SHP77 treated with DMSO at 0.1 percent for 48 hours (cell line): Measurements from ENCODE around the gene CCL22.
"Not testable (repeated sequence)": the region's sequence is repeated elsewhere in the genome, so short reads cannot be mapped to it uniquely, and the experiment has no call there.

ENCODE experiments used
- DNase-seq: peaks from one replicate; lab custom pipeline; 2025; lab: John Stamatoyannopoulos, UW

The CCL22 gene

DNA sequence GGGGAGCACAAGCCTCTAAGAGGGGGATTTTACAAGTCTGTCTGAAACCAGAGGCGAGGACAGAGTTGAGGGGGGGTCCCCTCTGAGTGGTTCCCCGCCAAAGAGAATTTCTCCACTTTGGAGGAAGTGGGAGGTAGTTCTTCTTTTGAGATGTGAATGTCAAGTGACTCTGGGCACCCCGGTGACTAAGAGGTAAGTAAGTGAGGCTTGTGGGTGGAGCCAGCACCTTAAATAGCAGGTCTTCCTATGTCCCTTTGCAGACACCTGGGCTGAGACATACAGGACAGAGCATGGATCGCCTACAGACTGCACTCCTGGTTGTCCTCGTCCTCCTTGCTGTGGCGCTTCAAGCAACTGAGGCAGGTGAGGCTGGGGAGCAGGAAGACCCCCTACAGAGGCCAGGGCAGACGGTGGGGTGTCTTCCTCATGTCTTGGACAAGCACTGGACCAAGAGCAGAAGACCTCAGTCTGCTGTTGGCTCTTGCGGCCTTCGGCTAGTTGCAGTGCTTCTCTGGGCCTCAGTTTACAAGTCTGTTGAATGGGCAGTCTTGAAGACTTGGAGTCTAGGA, at the start of gene CCL22:
CCL22 (plus strand) TSS at position 257 of the 569 bp plus-strand sequence; CDS start at position 291, 34 bp downstream.
- no peak for DNase-seq

- DNase-seq = no peak
Measured at GRCh38 chr16:57310801-57311200, 47.8 kb upstream of the CCL22 start.

DNA sequence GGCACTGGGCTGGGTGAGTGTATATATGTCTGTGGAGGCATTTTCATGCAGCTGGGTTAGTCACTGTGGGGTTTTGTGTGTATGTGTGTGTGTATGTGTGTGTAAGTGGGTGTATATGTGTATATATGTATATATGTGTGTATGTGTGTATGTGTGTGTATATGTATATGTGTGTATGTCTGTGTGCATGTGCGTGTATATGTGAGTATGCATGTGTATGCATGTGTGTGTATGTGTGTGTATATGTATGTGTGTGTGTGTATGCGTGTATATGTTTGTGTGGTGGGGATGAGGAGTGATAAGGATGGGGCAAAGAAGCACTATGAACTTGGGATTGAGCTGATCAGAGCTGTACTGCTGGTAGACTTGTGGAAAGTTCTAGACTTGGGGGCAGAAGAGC, 45.1 kb upstream of the CCL22 start:
- no peak for DNase-seq

DNA sequence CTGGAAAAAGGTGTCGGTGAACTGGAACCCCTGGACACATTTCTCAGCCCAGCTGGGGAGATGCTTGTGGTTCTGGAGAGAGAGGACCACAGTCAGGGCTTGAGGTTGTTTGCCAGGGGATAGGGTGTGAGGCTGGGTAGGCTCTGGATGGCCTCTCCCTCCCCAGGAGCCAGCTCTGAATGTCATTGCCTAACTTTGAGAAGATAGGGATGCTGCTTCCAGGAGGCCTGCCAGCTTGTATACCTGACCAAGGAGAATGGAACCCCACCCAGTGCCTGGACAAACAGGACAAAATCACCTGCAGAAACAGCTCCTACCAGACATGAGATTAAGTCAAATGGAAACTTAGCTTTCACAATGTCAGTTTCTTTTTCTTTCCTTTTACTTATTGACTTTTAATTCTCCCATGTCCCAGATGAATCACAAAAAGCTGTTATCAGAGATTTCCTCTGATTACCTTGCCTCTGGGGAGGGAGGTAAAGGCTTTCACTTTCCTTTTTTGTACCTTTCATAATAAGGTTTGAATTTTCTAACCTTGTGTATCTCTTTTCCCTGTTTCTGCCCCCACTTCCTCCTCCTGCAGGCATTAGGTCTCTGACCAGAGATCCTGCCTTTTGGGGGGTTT, 44.3 kb upstream of the CCL22 start:
- no peak for DNase-seq

DNA sequence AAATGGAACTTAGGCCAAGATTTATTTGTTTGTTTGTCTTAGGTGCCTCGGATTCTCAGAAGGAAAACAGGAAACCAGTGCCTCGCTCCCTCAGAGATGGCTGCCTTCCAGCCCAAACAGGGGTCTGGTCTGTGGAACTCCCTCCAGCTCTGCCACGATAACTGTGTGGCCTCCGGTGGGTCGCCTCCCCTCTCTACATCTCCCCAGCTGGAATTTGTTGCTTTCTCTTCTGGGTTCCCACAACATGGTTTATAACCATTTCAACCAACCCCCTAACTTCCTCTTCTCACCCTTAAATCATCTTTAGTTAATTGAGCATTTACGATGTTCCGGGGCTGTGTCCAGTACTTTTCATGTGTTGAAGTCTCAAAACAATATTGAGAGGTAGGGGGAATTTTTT, 43.2 kb upstream of the CCL22 start:
- no peak for DNase-seq

- DNase-seq = no peak
Measured at GRCh38 chr16:57316390-57317017, 42.1 kb upstream of the CCL22 start.

GRCh38 chr16:57318240-57318970, 40.2 kb upstream of the CCL22 start:
- DNase-seq = no peak

GRCh38 chr16:57319646-57320045, 38.9 kb upstream of the CCL22 start:
- no peak for DNase-seq

- DNase-seq = no peak
Measured at GRCh38 chr16:57324749-57325148, 33.8 kb upstream of the CCL22 start.

GRCh38 chr16:57325458-57325857, 33.1 kb upstream of the CCL22 start:
- DNase-seq = no peak

DNA sequence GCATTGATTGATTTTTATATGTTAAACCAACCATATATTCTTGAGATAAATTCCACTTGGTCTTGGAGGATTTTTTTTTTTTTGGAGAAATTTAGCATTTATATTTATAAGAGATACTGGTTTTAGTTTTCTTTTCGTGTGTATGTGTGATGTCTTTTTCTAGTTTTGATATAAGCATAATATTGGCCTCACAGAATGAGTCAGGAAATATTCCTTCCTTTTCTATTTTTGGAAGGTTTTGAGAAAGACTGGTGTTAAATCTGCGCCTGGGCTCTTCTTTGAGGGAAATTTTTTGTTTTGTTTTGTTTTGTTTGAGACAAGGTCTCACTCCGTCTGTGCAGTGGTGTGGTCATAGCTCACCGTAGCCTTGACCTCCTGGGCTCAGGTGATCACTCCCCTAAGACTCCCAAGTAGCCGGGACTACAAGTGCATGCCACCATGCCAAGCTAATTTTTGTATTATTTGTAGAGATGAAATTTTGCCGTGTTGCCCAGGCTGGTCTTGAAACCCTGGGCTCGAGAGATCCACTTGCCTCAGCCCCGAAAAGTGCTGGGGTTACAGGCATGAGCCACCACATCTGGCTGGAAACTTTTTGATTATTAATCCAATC, 28.8 kb upstream of the CCL22 start:
- no peak for DNase-seq

GRCh38 chr16:57331355-57331754, 27.2 kb upstream of the CCL22 start:
- DNase-seq = no peak

DNA sequence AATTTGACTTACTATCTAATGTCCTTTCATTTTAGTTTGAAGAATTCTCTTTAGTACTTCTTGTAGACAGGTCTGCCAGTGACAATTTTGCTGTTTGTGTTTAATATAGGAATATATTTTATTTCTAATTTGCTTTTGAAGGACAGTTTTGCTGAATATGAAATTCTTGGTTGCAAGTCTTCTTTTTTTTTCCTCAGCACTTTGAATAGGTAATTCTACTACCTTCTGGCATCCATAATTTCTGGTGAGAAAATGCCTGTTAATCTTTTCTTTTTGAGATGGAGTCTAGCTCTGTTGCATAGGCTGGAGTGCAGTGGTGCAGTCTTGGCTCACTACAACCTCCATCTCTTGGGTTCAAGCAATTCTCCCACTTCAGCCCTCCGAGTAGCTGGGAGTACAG, 25.2 kb upstream of the CCL22 start:
- no peak for DNase-seq

DNA sequence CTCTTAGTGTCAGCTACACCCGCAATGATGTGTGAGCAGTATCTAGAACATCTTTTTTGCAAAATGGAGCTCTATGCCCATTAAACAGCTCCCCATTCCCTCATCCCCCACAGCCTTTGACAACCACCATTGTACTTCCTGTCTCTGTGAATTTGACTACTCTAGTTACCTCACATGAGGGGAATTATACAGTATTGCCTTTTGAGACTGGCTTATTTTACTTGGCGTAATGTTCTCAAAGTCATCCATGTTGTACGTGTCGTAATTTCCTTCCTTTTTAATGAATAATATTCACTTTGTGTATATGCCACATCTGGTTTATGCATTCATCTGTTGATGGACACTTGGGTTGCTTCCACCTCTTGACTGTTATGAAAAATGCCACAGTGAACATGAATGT, 23.2 kb upstream of the CCL22 start:
- no peak for DNase-seq

- no peak for DNase-seq
Measured at GRCh38 chr16:57341062-57341440, 17.5 kb upstream of the CCL22 start.

- no peak for DNase-seq
Measured at GRCh38 chr16:57341441-57342303, 16.9 kb upstream of the CCL22 start.

DNA sequence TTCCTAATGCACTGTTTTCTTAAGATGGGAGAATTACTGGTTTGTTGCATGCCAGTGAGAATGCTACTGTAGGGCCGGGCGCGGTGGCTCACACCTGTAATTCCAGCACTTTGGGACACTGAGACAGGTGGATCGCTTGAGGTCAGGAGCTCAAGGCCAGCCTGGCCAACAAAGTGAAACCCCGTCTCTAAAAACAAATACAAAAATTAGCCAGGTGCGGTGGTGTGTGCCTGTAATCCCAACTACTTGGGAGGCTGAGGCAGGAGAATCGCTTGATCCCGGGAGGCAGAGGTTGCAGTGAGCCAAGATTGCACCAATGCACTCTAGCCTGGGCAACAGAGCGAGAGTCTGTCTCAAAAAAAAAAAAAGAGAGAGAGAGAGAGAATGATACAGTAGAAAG, 16.0 kb upstream of the CCL22 start:
- DNase-seq = not testable (repeated sequence)

GRCh38 chr16:57343221-57343620, 15.4 kb upstream of the CCL22 start:
- DNase-seq = no peak

GRCh38 chr16:57344094-57344493, 14.5 kb upstream of the CCL22 start:
- DNase-seq = not testable (repeated sequence)

DNA sequence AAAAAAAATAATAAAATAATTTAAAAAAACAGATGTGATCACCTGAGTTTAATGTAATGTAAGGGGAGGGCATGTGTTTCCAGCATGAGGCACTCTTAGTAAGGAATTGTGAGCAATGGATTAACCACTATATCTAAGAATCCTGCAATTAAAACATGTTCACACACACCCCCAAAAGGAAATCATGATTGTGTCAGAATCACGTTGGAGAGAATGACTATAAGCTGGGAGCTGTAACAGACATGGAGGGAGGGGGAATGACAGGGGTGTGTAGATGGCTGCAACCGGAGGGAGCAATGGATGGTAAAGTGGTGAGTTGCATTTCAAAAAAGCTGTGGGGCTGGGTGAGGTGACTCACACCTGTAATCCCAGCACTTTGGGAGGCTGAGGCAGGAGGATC, 13.6 kb upstream of the CCL22 start:
- DNase-seq = no peak

GRCh38 chr16:57345666-57346204, 12.8 kb upstream of the CCL22 start:
- DNase-seq = no peak
